CD4-positive, alpha-beta memory T cell (primary cell): ENCODE data around the gene EFNB2. TPM values are rescaled to one million over a fixed set of nuclear protein-coding genes. Genes with fewer than 3 reads are reported as not detected.

ENCODE experiments used
- CTCF ChIA-PET: fragments of 350-600 bp; sonication (Branson Sonifier 250); formaldehyde crosslinking; loops from one replicate; lab custom pipeline; 2021; ENCODE audit warnings: inconsistent platforms; ENCODE audit not compliant: partially characterized antibody; lab: Charles Lee
- POLR2A ChIA-PET: fragments of 350-600 bp; sonication (Branson Sonifier 250); formaldehyde crosslinking; loops from one replicate; lab custom pipeline; 2021; ENCODE audit not compliant: partially characterized antibody; lab: Charles Lee
- DNase-seq, 5 donors: peaks; one replicate each; pipeline versions ENCODE4 v3.0.0 to v3.0.0-alpha.2; 2020 to 2022; ENCODE audit warnings: mixed read lengths in 1 of 5
- H3K27ac ChIP-seq: one replicate; pipeline ENCODE4 v1.7.0; 2013; ENCODE audit warnings: low read depth, low read length
- H3K27me3 ChIP-seq: 2 replicates; pipeline ENCODE4 v1.7.0; 2013; ENCODE audit warnings: mild to moderate bottlenecking, low read length, moderate library complexity; ENCODE audit not compliant: insufficient read depth
- H3K36me3 ChIP-seq: 2 replicates; pipeline ENCODE4 v1.7.0; 2013; ENCODE audit warnings: mild to moderate bottlenecking, low read length, moderate library complexity; ENCODE audit not compliant: insufficient read depth
- H3K4me1 ChIP-seq: 2 replicates; pipeline ENCODE4 v1.7.0; 2013; ENCODE audit warnings: mild to moderate bottlenecking, low read length, moderate library complexity; ENCODE audit not compliant: insufficient read depth
- H3K4me3 ChIP-seq, 2 donors: one replicate each; pipeline ENCODE4 v1.7.0; 2013; ENCODE audit warnings: low read length in 2 of 2, mild to moderate bottlenecking in 1 of 2
- H3K9me3 ChIP-seq, 2 donors: one replicate each; pipeline ENCODE4 v1.7.0; 2013; ENCODE audit warnings: low read length in 2 of 2, control low read depth in 1 of 2; ENCODE audit not compliant: control insufficient read depth in 1 of 2
- H3K27ac Mint-ChIP-seq, 7 donors: one replicate each; pipeline ENCODE4 v1.8.0; 2020 to 2021; ENCODE audit warnings: mixed read lengths in 7 of 7, mild to moderate bottlenecking in 6 of 7, inconsistent platforms in 3 of 7, moderate library complexity in 3 of 7
- H3K27me3 Mint-ChIP-seq, 2 donors: one replicate each; pipeline ENCODE4 v1.8.0; 2020 to 2021; ENCODE audit warnings: mixed read lengths in 2 of 2
- H3K36me3 Mint-ChIP-seq, 2 donors: one replicate each; pipeline ENCODE4 v1.8.0; 2020 to 2021; ENCODE audit warnings: mixed read lengths in 2 of 2, inconsistent platforms in 1 of 2, mild to moderate bottlenecking in 1 of 2
- H3K4me1 Mint-ChIP-seq, 4 donors: one replicate each; pipeline ENCODE4 v1.8.0; 2020 to 2021; ENCODE audit warnings: mixed read lengths in 4 of 4, mild to moderate bottlenecking in 1 of 4
- H3K4me3 Mint-ChIP-seq, 8 donors: one replicate each; pipeline ENCODE4 v1.8.0; 2020 to 2021; ENCODE audit warnings: mixed read lengths in 8 of 8, mild to moderate bottlenecking in 7 of 8, moderate library complexity in 6 of 8, inconsistent platforms in 3 of 8
- H3K9me3 Mint-ChIP-seq, 8 donors: one replicate each; pipeline ENCODE4 v1.8.0; 2020 to 2021; ENCODE audit warnings: mixed read lengths in 8 of 8, mild to moderate bottlenecking in 5 of 8, inconsistent platforms in 3 of 8, moderate library complexity in 1 of 8
- intact Hi-C: fragments of 100-400 bp; cut with micrococcal nuclease; formaldehyde crosslinking; loops from one replicate; pipeline ENCODE4 v1.15.1; 2023
- polyA plus RNA-seq, 2 donors: library from polyadenylated mRNA; unstranded; fragments of 300-500 nt; fragmentation: Illumina TruSeq; gene quantifications; one replicate each; pipeline ENCODE4 v1.2.3, GENCODE V29; 2021
- total RNA-seq, 2 experiments: library from RNA; stranded (reverse); gene quantifications; one replicate each; pipeline ENCODE4 v1.2.3, GENCODE V29; 2021

Gene EFNB2
- total and polyA plus RNA-seq, 4 experiments from 2014 or later: 0.05 to 0.38 (median 0.25) TPM; not detected in 1

GRCh38 chr13:106449096-106449495 is 86.4 kb downstream of the EFNB2 start:
- DNase-seq: no peak
- no peaks in the 10 kb centered on the region for H3K4me1 ChIP-seq
- peaks cover 7 to 9% of the 10 kb centered on the region in 2 donors for H3K27me3 Mint-ChIP-seq
- H3K4me3 Mint-ChIP-seq: no peak overlapping the region
- no peaks in the 10 kb centered on the region for H3K9me3 ChIP-seq
- ChIA-PET CTCF (no interaction called here), POLR2A (no interaction called here)
- H3K36me3 Mint-ChIP-seq: no peaks in the 10 kb centered on the region
- H3K36me3 ChIP-seq: no peaks in the 10 kb centered on the region
- H3K27ac ChIP-seq: no peak overlapping the region
- no peak overlapping the region for H3K27ac Mint-ChIP-seq
- no peak overlapping the region for H3K4me3 ChIP-seq
- H3K9me3 Mint-ChIP-seq: peaks cover 0 to 4% (median 0%) of the 10 kb centered on the region in 8 donors
- H3K4me1 Mint-ChIP-seq: no peaks in the 10 kb centered on the region
- intact Hi-C loops: no loop called here
- H3K27me3 ChIP-seq: no peaks in the 10 kb centered on the region

- intact Hi-C loops: no loop called here
- ChIA-PET POLR2A (no interaction called here), CTCF (interaction anchor here (2.4 kb wide), 1 partner anchor 10 kb away, joined by 5 read pairs; no protein-coding TSS in a partner anchor)
- no peaks in the 10 kb centered on the region for H3K4me1 ChIP-seq
- Mint-ChIP-seq H3K4me1 (no peaks in the 10 kb centered on the region), H3K4me3 (no peak overlapping the region), H3K36me3 (no peaks in the 10 kb centered on the region), H3K9me3 (peaks cover 0 to 4% (median 0%) of the 10 kb centered on the region in 8 donors), H3K27ac (no peak overlapping the region), H3K27me3 (peaks cover 5 to 8% of the 10 kb centered on the region in 2 donors)
- DNase-seq: no peak
- no peak overlapping the region for H3K27ac ChIP-seq
- H3K9me3 ChIP-seq: no peaks in the 10 kb centered on the region
- no peaks in the 10 kb centered on the region for H3K36me3 ChIP-seq
- H3K27me3 ChIP-seq: no peaks in the 10 kb centered on the region
- H3K4me3 ChIP-seq: no peak overlapping the region
Observed at GRCh38 chr13:106445996-106446395, 89.5 kb downstream of the EFNB2 start.

DNA sequence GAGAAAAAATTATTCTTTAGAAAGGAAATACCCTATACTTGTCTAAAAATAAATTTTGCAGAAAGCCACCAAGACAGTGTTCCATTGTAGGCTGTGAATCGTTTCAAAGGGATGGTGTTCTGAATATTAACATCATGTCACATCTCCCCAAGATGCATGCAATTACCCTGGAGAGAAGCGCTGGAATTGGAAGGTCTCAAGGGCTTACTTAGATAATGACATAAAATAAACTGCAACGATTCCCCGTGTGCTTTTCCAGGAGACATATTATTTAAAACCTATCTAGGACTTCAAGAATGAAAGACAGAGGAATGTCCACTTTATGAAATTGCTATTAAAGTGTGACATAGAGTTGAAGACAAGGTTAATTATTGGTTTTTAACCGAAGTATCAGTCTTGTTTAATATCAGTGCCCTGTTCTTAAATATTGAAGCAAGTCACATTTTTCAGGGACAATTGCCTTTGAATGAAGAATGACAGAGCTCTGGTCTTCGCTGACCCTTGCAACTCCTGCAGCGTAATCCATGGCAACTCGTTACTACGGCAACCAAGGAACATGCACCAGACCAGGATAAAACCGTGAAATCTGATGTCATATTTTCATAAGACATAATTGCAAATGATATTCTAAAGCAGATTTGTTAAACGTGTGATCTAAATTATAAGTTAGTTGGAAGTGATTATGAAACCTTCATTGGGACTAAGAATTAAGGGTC is 91.7 kb downstream of the EFNB2 start:
- Mint-ChIP-seq H3K9me3 (peaks cover 0 to 3% (median 0%) of the 10 kb centered on the region in 8 donors), H3K27ac (no peak overlapping the region), H3K27me3 (peaks cover 5 to 10% of the 10 kb centered on the region in 2 donors), H3K36me3 (no peaks in the 10 kb centered on the region), H3K4me3 (no peak overlapping the region), H3K4me1 (no peaks in the 10 kb centered on the region)
- Histone ChIP-seq H3K27ac (no peak overlapping the region), H3K4me1 (no peaks in the 10 kb centered on the region), H3K4me3 (no peak overlapping the region), H3K9me3 (no peaks in the 10 kb centered on the region), H3K36me3 (no peaks in the 10 kb centered on the region), H3K27me3 (no peaks in the 10 kb centered on the region)
- ChIA-PET POLR2A (no interaction called here), CTCF (no interaction called here)
- DNase-seq: no peak
- intact Hi-C loops: no loop called here

DNA sequence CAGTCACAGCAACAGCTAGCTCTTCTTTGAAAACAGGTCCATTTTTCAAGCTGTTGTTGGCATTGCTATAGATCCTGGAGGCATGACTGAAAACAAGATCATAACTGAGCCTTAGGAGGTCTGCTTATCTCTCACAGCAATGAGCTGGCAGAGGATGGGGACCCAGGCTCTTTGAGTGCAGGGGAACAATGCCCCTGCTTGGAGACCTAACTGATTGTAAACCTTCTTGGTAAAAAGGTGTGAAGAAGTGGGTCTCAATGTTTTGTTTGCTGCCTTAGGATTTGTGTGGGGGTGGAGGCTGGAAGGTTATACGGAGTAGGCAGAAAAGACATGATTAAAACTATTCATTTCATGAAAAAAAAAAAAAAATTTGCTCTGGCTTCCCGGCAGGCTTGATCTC is 94.6 kb downstream of the EFNB2 start:
- no peaks in the 10 kb centered on the region for H3K36me3 Mint-ChIP-seq
- Histone ChIP-seq H3K36me3 (no peaks in the 10 kb centered on the region), H3K9me3 (no peaks in the 10 kb centered on the region), H3K27me3 (no peaks in the 10 kb centered on the region), H3K4me1 (no peaks in the 10 kb centered on the region), H3K4me3 (no peak overlapping the region), H3K27ac (no peak overlapping the region)
- peaks cover 0 to 10% of the 10 kb centered on the region in 2 donors for H3K27me3 Mint-ChIP-seq
- H3K4me1 Mint-ChIP-seq: no peaks in the 10 kb centered on the region
- POLR2A ChIA-PET: no interaction called here
- intact Hi-C loops: no loop called here
- H3K4me3 Mint-ChIP-seq: no peak overlapping the region
- no peak overlapping the region for H3K27ac Mint-ChIP-seq
- CTCF ChIA-PET: no interaction called here
- no peaks in the 10 kb centered on the region for H3K9me3 Mint-ChIP-seq
- DNase-seq: no peak

Other genes with a start within 250 kb of the EFNB2 start
- gene ARGLU1, start 32.5 kb upstream of the EFNB2 start, total RNA-seq: 100 to 1,000 TPM; 229 to 252 TPM
- 10 to 100 TPM; 35.4 to 37.7 TPM for gene ARGLU1, start 32.5 kb upstream of the EFNB2 start, polyA plus RNA-seq